ENCODE results near the gene GRHL3. TPM values are rescaled to one million over a fixed set of nuclear protein-coding genes. Genes with fewer than 3 reads are reported as not detected.

The GRHL3 gene
- total and polyA plus RNA-seq, 2 donors (not counting 3 experiments of a cell fraction or from before 2014, with no cell fraction given): not detected

- dilution Hi-C loops (cut with MboI; ENCODE audit: extremely low pct_ligation_motif_present, low sequenced_read_pairs): no loop called here
- H3K4me2 ChIP-seq (ENCODE audit: insufficient read depth, low read length): no peak overlapping the region
- POLR2A ChIA-PET: no interaction called here
- BruUV-seq (replicated peaks): no TSS peak
- H3K36me3 ChIP-seq (ENCODE audit: control insufficient read depth in 2 of 2, extremely low read depth in 1 of 2, insufficient read depth in 2 of 2, low read length in 2 of 2): no peaks in the 10 kb centered on the region
- CTCF ChIA-PET: no interaction called here
- H3K79me2 ChIP-seq (ENCODE audit: control insufficient read depth, insufficient read depth, low read length): no peaks in the 10 kb centered on the region
- no peaks in the 10 kb centered on the region for H3K27me3 ChIP-seq (ENCODE audit: control insufficient read depth in 2 of 2, insufficient read depth in 2 of 2, low read length in 2 of 2)
- no peak overlapping the region for H3K4me3 ChIP-seq (replicated peaks in 1 of 3; ENCODE audit: insufficient read depth in 1 of 3, low read depth in 1 of 3, low read length in 3 of 3)
- no peak overlapping the region for H3K9ac ChIP-seq (replicated peaks; ENCODE audit: extremely low read depth, insufficient read depth, low read length)
- DNase-seq (ENCODE audit: low read depth, low spot score) (no peak), FAIRE-seq (no peak)
- no peak for TF ChIP-seq POLR2A (IDR thresholded peaks at IDR 0.05; ENCODE audit: low read depth, low read length)
- H4K20me1 ChIP-seq (replicated peaks; ENCODE audit: control insufficient read depth, extremely low read depth, insufficient read depth, low read length): no peaks in the 10 kb centered on the region
- H3K9me3 ChIP-seq (replicated peaks; ENCODE audit: control insufficient read depth, insufficient read depth, low read length): no peaks in the 10 kb centered on the region
- no peak overlapping the region for H2AFZ ChIP-seq (ENCODE audit: low read depth, low read length)
- H3K4me1 ChIP-seq (ENCODE audit: control insufficient read depth, extremely low read depth, insufficient read depth, low read length): no peaks in the 10 kb centered on the region
- intact Hi-C loops (cut with micrococcal nuclease): no loop called here
- no peaks in the 10 kb centered on the region for H3K9me1 ChIP-seq (replicated peaks; ENCODE audit: control insufficient read depth, extremely low read depth, insufficient read depth, low read length)
- H3K27ac ChIP-seq (ENCODE audit: insufficient read depth, low read depth, low read length): no peak overlapping the region
Measured at GRCh38 chr1:24362982-24363614, 43.9 kb downstream of the GRHL3 start.

- Histone ChIP-seq H3K4me3 (replicated peaks in 1 of 3; ENCODE audit: insufficient read depth in 1 of 3, low read depth in 1 of 3, low read length in 3 of 3) (no peak overlapping the region), H4K20me1 (replicated peaks; ENCODE audit: control insufficient read depth, extremely low read depth, insufficient read depth, low read length) (no peaks in the 10 kb centered on the region), H3K9me1 (replicated peaks; ENCODE audit: control insufficient read depth, extremely low read depth, insufficient read depth, low read length) (no peaks in the 10 kb centered on the region), H3K36me3 (ENCODE audit: control insufficient read depth in 2 of 2, extremely low read depth in 1 of 2, insufficient read depth in 2 of 2, low read length in 2 of 2) (no peaks in the 10 kb centered on the region), H3K27ac (ENCODE audit: insufficient read depth, low read depth, low read length) (no peak overlapping the region), H3K4me1 (ENCODE audit: control insufficient read depth, extremely low read depth, insufficient read depth, low read length) (no peaks in the 10 kb centered on the region), H3K9me3 (replicated peaks; ENCODE audit: control insufficient read depth, insufficient read depth, low read length) (no peaks in the 10 kb centered on the region), H2AFZ (ENCODE audit: low read depth, low read length) (no peak overlapping the region), H3K9ac (replicated peaks; ENCODE audit: extremely low read depth, insufficient read depth, low read length) (no peak overlapping the region), H3K4me2 (ENCODE audit: insufficient read depth, low read length) (no peak overlapping the region), H3K27me3 (ENCODE audit: control insufficient read depth in 2 of 2, insufficient read depth in 2 of 2, low read length in 2 of 2) (no peaks in the 10 kb centered on the region), H3K79me2 (ENCODE audit: control insufficient read depth, insufficient read depth, low read length) (no peaks in the 10 kb centered on the region)
- dilution Hi-C loops (cut with MboI; ENCODE audit: extremely low pct_ligation_motif_present, low sequenced_read_pairs) (no loop called here), intact Hi-C loops (cut with micrococcal nuclease) (no loop called here)
- FAIRE-seq (no peak), DNase-seq (ENCODE audit: low read depth, low spot score) (no peak)
- no peak for TF ChIP-seq POLR2A (IDR thresholded peaks at IDR 0.05; ENCODE audit: low read depth, low read length)
- no peak for TF ChIP-seq POLR2AphosphoS5 (IDR thresholded peaks at IDR 0.05; ENCODE audit: insufficient read depth, low read depth, low read length)
- no peak for TF ChIP-seq MYC (IDR thresholded peaks at IDR 0.05; ENCODE audit: low read depth, low read length)
- no peak for TF ChIP-seq FOS (IDR thresholded peaks at IDR 0.05; ENCODE audit: borderline replicate concordance, insufficient read depth, low read length)
- TF ChIP-seq, protein P1, sequence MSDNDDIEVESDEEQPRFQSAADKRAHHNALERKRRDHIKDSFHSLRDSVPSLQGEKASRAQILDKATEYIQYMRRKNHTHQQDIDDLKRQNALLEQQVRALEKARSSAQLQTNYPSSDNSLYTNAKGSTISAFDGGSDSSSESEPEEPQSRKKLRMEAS (IDR thresholded peaks at IDR 0.05; ENCODE audit: insufficient read depth, insufficient read length): no peak
- no peak for TF ChIP-seq EZH2 (IDR thresholded peaks at IDR 0.05; ENCODE audit: borderline replicate concordance, low read depth, low read length, severe bottlenecking)
- no peak for TF ChIP-seq JUN (IDR thresholded peaks at IDR 0.05; ENCODE audit: borderline replicate concordance, insufficient read depth, insufficient read length, low read depth)
- no peak for TF ChIP-seq CTCF (IDR thresholded peaks at IDR 0.05; ENCODE audit: extremely low read depth in 1 of 2, insufficient read depth in 1 of 2, low read depth in 1 of 2, low read length in 2 of 2)
- no peak for TF ChIP-seq GATA2 (IDR thresholded peaks at IDR 0.05; ENCODE audit: insufficient read depth, insufficient read length, low read depth, low read length)
- POLR2A ChIA-PET: no interaction called here
- BruUV-seq (replicated peaks): no TSS peak
- CTCF ChIA-PET: no interaction called here
Measured at GRCh38 chr1:24363994-24364393, 44.8 kb downstream of the GRHL3 start.
